ENCODE results near the gene SIAH3. TPM values are rescaled to one million over a fixed set of nuclear protein-coding genes. Genes with fewer than 3 reads are reported as not detected.
A peak's percentile ranks its signal among the peaks of the same experiment; 100 is the strongest.

Gene SIAH3
- polyA plus RNA-seq, 1 donor from 2014 or later: 4.9 TPM

GRCh38 chr13:45768656-45769479 lies 82.7 kb downstream of the SIAH3 start:
- Histone ChIP-seq H3F3A (ENCODE audit: insufficient read depth, low read length, poor library complexity, severe bottlenecking) (no peaks in the 10 kb centered on the region), H4K20me1 (ENCODE audit: insufficient read depth) (no peaks in the 10 kb centered on the region), H3K79me2 (replicated peaks; ENCODE audit: insufficient read depth, low read length) (no peaks in the 10 kb centered on the region), H3K4me2 (ENCODE audit: low read length) (peak overlapping the region; percentile 41), H2AFZ (ENCODE audit: low read depth, low read length) (peak overlapping the region; percentile 7), H3K36me3 (ENCODE audit: insufficient read depth, low read length) (no peaks in the 10 kb centered on the region), H3K9me3 (ENCODE audit: low read length) (no peaks in the 10 kb centered on the region), H3K27ac (ENCODE audit: low read length) (peak overlapping the region; percentile 63), H3K9me2 (ENCODE audit: insufficient read depth, low read length) (no peaks in the 10 kb centered on the region), H3K9ac (ENCODE audit: low read length) (peak overlapping the region; percentile 25), H3K4me3 (ENCODE audit: low read length) (peak overlapping the region; percentile 7), H3K27me3 (ENCODE audit: insufficient read depth, low read depth, low read length) (no peaks in the 10 kb centered on the region)
- TF ChIP-seq POLR2AphosphoS5 (IDR thresholded peaks at IDR 0.05) (no peak), SMC3 (conservative IDR thresholded peaks at IDR 0.05; ENCODE audit: poor library complexity) (no peak), REST (IDR thresholded peaks at IDR 0.05; ENCODE audit: borderline replicate concordance) (peak; percentile 52), RAD21 (conservative IDR thresholded peaks at IDR 0.05) (peak; percentile 30)

GRCh38 chr13:45765464-45765863 lies 86.1 kb downstream of the SIAH3 start:
- H3K27ac ChIP-seq (ENCODE audit: low read length): no peak overlapping the region
- H3K36me3 ChIP-seq (ENCODE audit: insufficient read depth, low read length): no peaks in the 10 kb centered on the region
- no peak overlapping the region for H3K4me2 ChIP-seq (ENCODE audit: low read length)
- H2AFZ ChIP-seq (ENCODE audit: low read depth, low read length): no peak overlapping the region
- no peaks in the 10 kb centered on the region for H4K20me1 ChIP-seq (ENCODE audit: insufficient read depth)
- no peaks in the 10 kb centered on the region for H3K9me3 ChIP-seq (ENCODE audit: low read length)
- no peak overlapping the region for H3K4me3 ChIP-seq (ENCODE audit: low read length)
- TF ChIP-seq EP300 (conservative IDR thresholded peaks at IDR 0.05; ENCODE audit: poor library complexity, severe bottlenecking) (no peak), RAD21 (conservative IDR thresholded peaks at IDR 0.05) (no peak), MXI1 (conservative IDR thresholded peaks at IDR 0.05; ENCODE audit: poor library complexity, severe bottlenecking) (no peak), REST (IDR thresholded peaks at IDR 0.05; ENCODE audit: borderline replicate concordance) (no peak), EZH2 (IDR thresholded peaks at IDR 0.05; ENCODE audit: borderline replicate concordance, insufficient read depth, low read length, poor library complexity, severe bottlenecking) (no peak)
- no peaks in the 10 kb centered on the region for H3K9me2 ChIP-seq (ENCODE audit: insufficient read depth, low read length)
- no peaks in the 10 kb centered on the region for H3K79me2 ChIP-seq (replicated peaks; ENCODE audit: insufficient read depth, low read length)
- H3K9ac ChIP-seq (ENCODE audit: low read length): no peak overlapping the region
- no peaks in the 10 kb centered on the region for H3K27me3 ChIP-seq (ENCODE audit: insufficient read depth, low read depth, low read length)
- H3F3A ChIP-seq (ENCODE audit: insufficient read depth, low read length, poor library complexity, severe bottlenecking): no peaks in the 10 kb centered on the region

Data from neural cell (in vitro differentiated cells).